Measurements from ENCODE around the gene PCSK2.

The PCSK2 gene

DNA sequence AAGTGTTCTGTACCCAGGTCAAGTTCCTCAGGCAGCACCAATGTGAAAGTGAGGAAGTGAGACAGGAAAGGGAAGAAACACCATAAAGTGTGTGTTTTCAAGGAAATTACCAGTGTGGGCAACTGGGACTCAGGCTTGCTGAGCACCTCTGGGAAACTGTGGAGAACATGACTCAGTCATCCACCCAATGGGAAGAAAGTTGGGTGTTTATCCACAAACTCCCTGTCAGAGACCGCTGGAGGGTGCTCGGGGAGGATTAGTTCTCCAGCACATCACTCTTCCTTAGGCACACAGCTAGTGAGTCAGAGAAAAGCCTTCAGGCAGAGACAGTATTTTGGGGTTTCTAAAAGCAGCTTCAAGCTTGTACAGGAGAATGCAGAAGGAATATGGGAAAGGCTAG lies 93.6 kb downstream of the PCSK2 start:
- TF ChIP-seq, protein P1, sequence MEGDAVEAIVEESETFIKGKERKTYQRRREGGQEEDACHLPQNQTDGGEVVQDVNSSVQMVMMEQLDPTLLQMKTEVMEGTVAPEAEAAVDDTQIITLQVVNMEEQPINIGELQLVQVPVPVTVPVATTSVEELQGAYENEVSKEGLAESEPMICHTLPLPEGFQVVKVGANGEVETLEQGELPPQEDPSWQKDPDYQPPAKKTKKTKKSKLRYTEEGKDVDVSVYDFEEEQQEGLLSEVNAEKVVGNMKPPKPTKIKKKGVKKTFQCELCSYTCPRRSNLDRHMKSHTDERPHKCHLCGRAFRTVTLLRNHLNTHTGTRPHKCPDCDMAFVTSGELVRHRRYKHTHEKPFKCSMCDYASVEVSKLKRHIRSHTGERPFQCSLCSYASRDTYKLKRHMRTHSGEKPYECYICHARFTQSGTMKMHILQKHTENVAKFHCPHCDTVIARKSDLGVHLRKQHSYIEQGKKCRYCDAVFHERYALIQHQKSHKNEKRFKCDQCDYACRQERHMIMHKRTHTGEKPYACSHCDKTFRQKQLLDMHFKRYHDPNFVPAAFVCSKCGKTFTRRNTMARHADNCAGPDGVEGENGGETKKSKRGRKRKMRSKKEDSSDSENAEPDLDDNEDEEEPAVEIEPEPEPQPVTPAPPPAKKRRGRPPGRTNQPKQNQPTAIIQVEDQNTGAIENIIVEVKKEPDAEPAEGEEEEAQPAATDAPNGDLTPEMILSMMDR (IDR thresholded peaks at IDR 0.05; ENCODE audit: insufficient read depth, low read depth, low read length, missing control alignments) = no peak
- DNase-seq (ENCODE audit: low read depth) = no peak

DNA sequence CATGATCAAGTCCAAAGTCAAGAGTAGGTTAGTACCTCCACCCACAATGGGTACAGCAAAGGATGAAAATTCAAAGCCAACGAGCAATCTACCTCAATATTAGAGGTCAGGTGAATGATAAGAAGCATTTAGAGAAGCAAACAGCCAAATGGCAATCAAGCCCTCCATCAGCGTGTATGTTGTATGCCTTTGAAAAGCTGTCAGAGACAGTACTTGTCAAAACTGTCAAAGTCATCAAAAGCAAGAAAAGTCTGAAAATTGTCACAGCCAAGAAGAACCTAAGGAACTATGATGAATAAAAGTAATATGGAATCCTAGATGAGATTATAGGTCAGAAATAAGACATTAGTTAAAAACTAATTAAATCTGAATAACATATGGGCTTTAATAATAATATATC lies 99.3 kb downstream of the PCSK2 start:
- TF ChIP-seq, protein P1 (IDR thresholded peaks at IDR 0.05; ENCODE audit: insufficient read depth, low read depth, low read length, missing control alignments) = no peak
- no peak overlapping the region for H3K4me3 ChIP-seq (ENCODE audit: low read length)

More for the DNA sequence above, 93.6 kb downstream of the PCSK2 start:
- no peak overlapping the region for H3K4me3 ChIP-seq (ENCODE audit: low read length)

DNA sequence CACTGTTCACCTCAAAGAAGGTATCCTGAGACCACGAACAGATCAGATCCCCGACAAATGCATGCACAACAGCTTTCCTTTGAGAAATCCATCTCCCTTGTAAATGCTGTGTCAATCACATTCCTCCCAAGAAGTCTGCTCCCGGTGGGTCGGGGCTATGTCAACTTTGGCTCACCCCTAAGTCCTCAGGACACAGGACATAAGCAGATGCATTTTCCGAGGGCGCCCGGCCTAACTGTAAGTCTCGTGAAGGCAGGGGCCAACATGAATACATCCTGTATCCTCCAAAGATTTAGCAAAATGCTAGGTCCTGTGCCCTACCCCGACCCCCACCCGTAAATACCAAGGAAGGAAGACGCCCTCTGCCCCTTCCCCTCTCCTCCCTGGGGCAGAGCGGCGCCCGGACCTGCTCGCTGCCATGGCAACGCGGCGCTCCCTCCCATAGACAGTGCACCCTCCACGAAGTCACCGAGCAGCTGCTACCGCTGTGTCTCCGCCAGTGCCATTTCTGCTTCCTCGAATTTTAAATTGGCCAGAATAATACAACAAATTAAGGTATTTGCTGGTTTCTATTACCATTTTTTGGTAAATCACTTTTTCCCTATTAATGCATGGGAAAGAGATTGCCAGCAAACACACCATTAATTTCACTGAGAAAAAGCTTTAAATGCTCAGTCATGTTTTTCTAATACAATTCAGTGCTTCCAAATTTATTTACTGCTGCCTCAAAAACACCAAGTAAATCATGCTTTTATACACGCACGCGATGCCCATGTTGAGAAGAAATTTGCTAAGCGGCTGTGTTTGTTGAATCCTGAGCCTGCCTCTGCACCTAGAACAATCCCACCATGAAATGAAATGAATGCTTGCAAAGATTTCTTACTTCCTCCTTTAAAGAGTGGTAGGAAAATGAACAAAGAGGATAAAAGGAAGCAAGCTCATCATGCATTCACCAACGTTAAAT lies 100.6 kb downstream of the PCSK2 start:
- TF ChIP-seq, protein P1 (IDR thresholded peaks at IDR 0.05; ENCODE audit: insufficient read depth, low read depth, low read length, missing control alignments) = no peak
- H3K4me3 ChIP-seq (ENCODE audit: low read length) = no peak overlapping the region
- no peak for DNase-seq (ENCODE audit: low read depth)

More for the DNA sequence above, 99.3 kb downstream of the PCSK2 start:
- DNase-seq (ENCODE audit: low read depth) = no peak

DNA sequence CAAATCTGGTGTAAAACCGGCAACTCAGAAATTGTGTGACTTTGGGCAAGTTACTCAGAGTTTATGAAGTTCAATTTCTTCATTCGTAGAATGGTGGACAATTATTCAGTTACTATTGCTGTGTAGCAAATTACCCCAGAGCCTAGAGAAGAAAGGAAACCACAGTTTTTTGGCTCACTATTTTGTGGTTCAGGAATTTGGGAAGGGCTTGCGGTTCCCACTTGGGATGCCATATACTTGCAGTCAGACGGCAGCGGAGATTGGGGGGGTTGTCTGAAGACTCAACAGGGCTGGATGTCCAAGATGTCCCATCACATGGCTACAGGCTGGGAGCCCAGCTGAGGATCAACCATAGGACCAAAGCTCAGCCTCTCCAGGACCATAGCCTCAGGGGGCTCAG lies 108.1 kb downstream of the PCSK2 start:
- TF ChIP-seq, protein P1 (IDR thresholded peaks at IDR 0.05; ENCODE audit: insufficient read depth, low read depth, low read length, missing control alignments) = no peak
- H3K4me3 ChIP-seq (ENCODE audit: low read length) = no peak overlapping the region
- no peak for DNase-seq (ENCODE audit: low read depth)

DNA sequence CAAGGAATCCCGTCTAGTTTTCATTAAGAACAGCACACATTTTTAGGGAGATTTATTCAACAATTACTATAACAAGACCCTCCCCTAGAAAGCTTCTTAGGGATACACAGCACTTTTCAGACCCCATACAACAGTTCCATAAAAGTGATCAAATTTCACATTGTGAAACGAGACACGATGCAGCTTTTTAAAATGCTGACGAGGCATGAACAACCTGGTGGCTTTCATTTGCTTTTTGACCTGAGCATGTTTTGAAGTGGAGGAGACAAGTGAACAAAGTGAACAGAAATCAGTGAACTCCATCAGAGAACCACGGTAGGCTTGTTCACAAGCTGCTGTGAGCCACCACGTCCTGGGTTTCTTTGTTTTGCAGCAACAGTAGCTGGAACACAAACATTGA lies 112.2 kb downstream of the PCSK2 start:
- TF ChIP-seq, protein P1 (IDR thresholded peaks at IDR 0.05; ENCODE audit: insufficient read depth, low read depth, low read length, missing control alignments) = no peak
- no peak for DNase-seq (ENCODE audit: low read depth)
- H3K4me3 ChIP-seq (ENCODE audit: low read length) = no peak overlapping the region

DNA sequence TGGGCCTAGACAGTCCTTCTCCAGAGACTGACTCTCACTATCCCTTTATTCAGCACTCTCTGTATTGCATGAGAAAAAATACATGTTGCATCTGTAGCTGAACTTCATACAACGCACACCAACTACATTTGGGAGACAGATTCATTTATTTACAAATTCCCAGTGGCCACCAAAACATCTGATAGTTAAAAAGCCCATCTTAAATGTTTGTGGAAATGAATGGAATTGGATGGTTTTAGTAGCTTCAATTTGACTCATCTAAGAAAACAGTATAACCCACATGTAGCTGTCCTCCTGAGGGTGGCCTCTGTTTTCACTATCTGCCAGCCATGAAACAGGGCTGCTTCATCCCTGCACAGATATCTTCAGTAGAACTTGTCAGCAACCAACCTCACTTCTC lies 116.3 kb downstream of the PCSK2 start:
- DNase-seq (ENCODE audit: low read depth) = no peak
- no peak overlapping the region for H3K4me3 ChIP-seq (ENCODE audit: low read length)
- TF ChIP-seq, protein P1 (IDR thresholded peaks at IDR 0.05; ENCODE audit: insufficient read depth, low read depth, low read length, missing control alignments) = no peak
